Gastroesophageal sphincter (tissue), 3 donors: Measurements from ENCODE around the gene NLGN1.

Experiments
- EP300 ChIP-seq: sonication (generic); formaldehyde crosslinking; IDR thresholded peaks from one replicate; pipeline ENCODE4 v1.6.1; 2017; ENCODE audit warnings: antibody characterized with exemption, mild to moderate bottlenecking
- POLR2A ChIP-seq, 2 donors: fragments of 450-650 bp; IDR thresholded peaks; one replicate each; pipeline ENCODE4 v1.6.1; 2017; ENCODE audit warnings: antibody characterized with exemption in 2 of 2, mild to moderate bottlenecking in 2 of 2, moderate library complexity in 1 of 2
- TF ChIP-seq, protein P1 (sequence below), 4 experiments: fragments of 200-600 bp in 2 of 4; fragments of 450-650 bp in 2 of 4; sonication (generic) in 1 of 4; IDR thresholded peaks; one replicate each; pipeline ENCODE4 v1.5.1; 2017 to 2019; ENCODE audit warnings: antibody characterized with exemption in 4 of 4, mild to moderate bottlenecking in 2 of 4, moderate library complexity in 2 of 4

DNA sequence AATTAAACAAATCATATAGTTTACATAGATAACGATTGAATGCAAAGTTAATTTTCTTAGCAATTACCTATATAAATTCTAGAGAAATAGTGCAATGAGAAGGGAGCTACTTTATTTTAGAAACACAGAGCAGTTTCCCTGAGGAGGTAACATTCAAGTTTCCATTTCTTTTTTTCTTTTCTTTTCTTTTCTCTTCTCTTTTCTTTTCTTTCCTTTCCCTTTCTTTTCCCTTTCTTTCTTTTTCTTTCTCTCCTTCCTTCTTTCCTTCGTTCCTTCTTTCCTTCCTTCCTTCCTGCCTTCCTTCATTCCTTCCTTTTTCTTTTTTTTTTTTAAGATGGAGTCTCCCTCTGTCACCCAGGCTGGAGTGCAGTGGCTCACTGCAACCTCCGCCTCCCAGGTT is 417.3 kb downstream of the NLGN1 start:
- TF ChIP-seq, protein P1, sequence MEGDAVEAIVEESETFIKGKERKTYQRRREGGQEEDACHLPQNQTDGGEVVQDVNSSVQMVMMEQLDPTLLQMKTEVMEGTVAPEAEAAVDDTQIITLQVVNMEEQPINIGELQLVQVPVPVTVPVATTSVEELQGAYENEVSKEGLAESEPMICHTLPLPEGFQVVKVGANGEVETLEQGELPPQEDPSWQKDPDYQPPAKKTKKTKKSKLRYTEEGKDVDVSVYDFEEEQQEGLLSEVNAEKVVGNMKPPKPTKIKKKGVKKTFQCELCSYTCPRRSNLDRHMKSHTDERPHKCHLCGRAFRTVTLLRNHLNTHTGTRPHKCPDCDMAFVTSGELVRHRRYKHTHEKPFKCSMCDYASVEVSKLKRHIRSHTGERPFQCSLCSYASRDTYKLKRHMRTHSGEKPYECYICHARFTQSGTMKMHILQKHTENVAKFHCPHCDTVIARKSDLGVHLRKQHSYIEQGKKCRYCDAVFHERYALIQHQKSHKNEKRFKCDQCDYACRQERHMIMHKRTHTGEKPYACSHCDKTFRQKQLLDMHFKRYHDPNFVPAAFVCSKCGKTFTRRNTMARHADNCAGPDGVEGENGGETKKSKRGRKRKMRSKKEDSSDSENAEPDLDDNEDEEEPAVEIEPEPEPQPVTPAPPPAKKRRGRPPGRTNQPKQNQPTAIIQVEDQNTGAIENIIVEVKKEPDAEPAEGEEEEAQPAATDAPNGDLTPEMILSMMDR (IDR thresholded peaks at IDR 0.05), result no peak
- TF ChIP-seq POLR2A (IDR thresholded peaks at IDR 0.05) (no peak), EP300 (no peak)
